Activated T-cell treated with anti-CD3 and anti-CD28 coated beads for 24 hours (primary cell): ENCODE measurements around the gene AGMO.

ENCODE experiments used
- DNase-seq: peaks from one replicate; pipeline ENCODE4 v3.0.0-alpha.2; 2020; ENCODE audit warnings: low read depth

AGMO gene

GRCh38 chr7:15397159-15397550 lies 164.7 kb downstream of the AGMO start:
- no peak for DNase-seq

- DNase-seq, result no peak
These were observed 165.3 kb downstream of the AGMO start for GRCh38 chr7:15396210-15397158.

GRCh38 chr7:15389073-15389472 lies 172.7 kb downstream of the AGMO start:
- no peak for DNase-seq

GRCh38 chr7:15378494-15379145 lies 183.2 kb downstream of the AGMO start:
- DNase-seq, result no peak

GRCh38 chr7:15376600-15376999 lies 185.2 kb downstream of the AGMO start:
- no peak for DNase-seq

GRCh38 chr7:15370441-15370840 lies 191.4 kb downstream of the AGMO start:
- DNase-seq, result no peak

- no peak for DNase-seq
These were observed 193.2 kb downstream of the AGMO start for GRCh38 chr7:15368653-15369052.

GRCh38 chr7:15367897-15368296 lies 193.9 kb downstream of the AGMO start:
- no peak for DNase-seq

- DNase-seq, result no peak
These were observed 203.7 kb downstream of the AGMO start for GRCh38 chr7:15358112-15358511.

- no peak for DNase-seq
These were observed 209.2 kb downstream of the AGMO start for GRCh38 chr7:15352421-15353206.

- DNase-seq, result no peak
These were observed 216.6 kb downstream of the AGMO start for GRCh38 chr7:15345216-15345615.

- DNase-seq, result no peak
These were observed 220.0 kb downstream of the AGMO start for GRCh38 chr7:15341817-15342216.

GRCh38 chr7:15336146-15336545 lies 225.7 kb downstream of the AGMO start:
- no peak for DNase-seq

- DNase-seq, result no peak
These were observed 226.4 kb downstream of the AGMO start for GRCh38 chr7:15335390-15335789.

GRCh38 chr7:15334536-15335263 lies 227.1 kb downstream of the AGMO start:
- no peak for DNase-seq

- no peak for DNase-seq
These were observed 228.9 kb downstream of the AGMO start for GRCh38 chr7:15332956-15333355.

- no peak for DNase-seq
These were observed 230.9 kb downstream of the AGMO start for GRCh38 chr7:15330943-15331342.

GRCh38 chr7:15327001-15327400 lies 234.8 kb downstream of the AGMO start:
- no peak for DNase-seq

- no peak for DNase-seq
These were observed 235.7 kb downstream of the AGMO start for GRCh38 chr7:15326044-15326644.

GRCh38 chr7:15323550-15323949 lies 238.3 kb downstream of the AGMO start:
- no peak for DNase-seq

- DNase-seq, result no peak
These were observed 244.6 kb downstream of the AGMO start for GRCh38 chr7:15317215-15317614.
